H1 (cell line): Measurements from ENCODE around the gene FMNL2. TPM values are rescaled to one million over a fixed set of nuclear protein-coding genes. Genes with fewer than 3 reads are reported as not detected.

Experiments
- CTCF ChIA-PET: fragments of 300-600 bp; sonication (Branson Sonifier 250); formaldehyde crosslinking; loops from one replicate; lab custom pipeline; 2021; ENCODE audit not compliant: partially characterized antibody; lab: Charles Lee
- POLR2A ChIA-PET: fragments of 300-600 bp; sonication (Branson Sonifier 250); formaldehyde crosslinking; loops from one replicate; lab custom pipeline; 2021; ENCODE audit warnings: inconsistent platforms; ENCODE audit not compliant: partially characterized antibody; lab: Charles Lee
- DNase-seq, 2 experiments: peaks; one replicate each; pipeline versions ENCODE4 v3.0.0 to v3.0.0-alpha.2; 2010 to 2022; ENCODE audit warnings: low spot score in 2 of 2, low read depth in 1 of 2, mixed read lengths in 1 of 2
- FAIRE-seq: peaks from 2 replicates; lab custom pipeline; 2011; peaks lifted over from hg19 to GRCh38; lab: Jason Lieb, UNC
- H2AFZ ChIP-seq: 2 replicates; pipeline ENCODE4 v1.8.1; 2012; ENCODE audit warnings: low read length, inconsistent platforms
- H2AK5ac ChIP-seq: 2 replicates; pipeline ENCODE4 v1.6.1; 2013; ENCODE audit warnings: low read depth, low read length
- H2BK120ac ChIP-seq: replicated peaks from 2 replicates; pipeline ENCODE3; 2013; ENCODE audit warnings: low read depth, low read length, inconsistent platforms
- H2BK12ac ChIP-seq: 2 replicates; pipeline ENCODE4 v1.6.1; 2013; ENCODE audit warnings: low read depth, low read length
- H2BK15ac ChIP-seq: 2 replicates; pipeline ENCODE4 v1.6.1; 2013; ENCODE audit warnings: low read length
- H2BK20ac ChIP-seq: 2 replicates; pipeline ENCODE4 v1.6.1; 2013; ENCODE audit warnings: low read length
- H2BK5ac ChIP-seq: 2 replicates; pipeline ENCODE4 v1.6.1; 2013; ENCODE audit warnings: low read depth, low read length
- H3K14ac ChIP-seq: 2 replicates; pipeline ENCODE4 v1.6.1; 2013; ENCODE audit warnings: inconsistent platforms; ENCODE audit not compliant: insufficient read length
- H3K18ac ChIP-seq: 2 replicates; pipeline ENCODE4 v1.6.1; 2013; ENCODE audit warnings: low read length; ENCODE audit errors: extremely low read depth
- H3K23ac ChIP-seq: 2 replicates; pipeline ENCODE4 v1.6.1; 2013; ENCODE audit warnings: inconsistent platforms; ENCODE audit not compliant: insufficient read length
- H3K23me2 ChIP-seq: 2 replicates; pipeline ENCODE4 v1.6.1; 2013; ENCODE audit warnings: low read depth, low read length
- H3K27ac ChIP-seq: 2 replicates; pipeline ENCODE4 v1.6.1; 2011; ENCODE audit warnings: low read depth, low read length, inconsistent platforms
- H3K27me3 ChIP-seq, 4 experiments: replicated peaks in 1 of 4; 1 replicate in 1 of 4; 2 replicates in 3 of 4; pipeline versions ENCODE4 v1.6.1 to v1.8.1; 2011 to 2013; ENCODE audit warnings: low read length in 3 of 4, mild to moderate bottlenecking in 3 of 4, inconsistent platforms in 2 of 4, mixed read lengths in 2 of 4, moderate library complexity in 1 of 4; ENCODE audit not compliant: control insufficient read depth in 3 of 4, insufficient read depth in 3 of 4; ENCODE audit errors: extremely low read depth in 1 of 4
- H3K36me3 ChIP-seq, 4 experiments: 2 replicates each; pipeline versions ENCODE4 v1.6.1 to v1.8.1; 2011 to 2013; ENCODE audit warnings: mild to moderate bottlenecking in 4 of 4, low read length in 3 of 4, moderate library complexity in 2 of 4, control low read depth in 1 of 4, inconsistent platforms in 1 of 4; ENCODE audit not compliant: insufficient read depth in 4 of 4, control insufficient read depth in 2 of 4
- H3K4ac ChIP-seq: replicated peaks from 2 replicates; pipeline ENCODE3; 2013; ENCODE audit warnings: low read length, low read depth, mixed read lengths, inconsistent platforms; ENCODE audit not compliant: insufficient read length
- H3K4me1 ChIP-seq, 4 experiments: replicated peaks in 1 of 4; 1 replicate in 1 of 4; 2 replicates in 3 of 4; pipeline versions ENCODE4 v1.6.1 to v1.8.1; 2011 to 2013; ENCODE audit warnings: low read length in 3 of 4, inconsistent platforms in 2 of 4, mixed read lengths in 1 of 4; ENCODE audit not compliant: insufficient read depth in 4 of 4, control insufficient read depth in 3 of 4
- H3K4me2 ChIP-seq, 2 experiments: 2 replicates each; pipeline versions ENCODE4 v1.6.1 to v1.8.1; 2011 to 2013; ENCODE audit warnings: low read depth in 2 of 2, low read length in 2 of 2, control low read depth in 1 of 2, inconsistent platforms in 1 of 2, mild to moderate bottlenecking in 1 of 2; ENCODE audit not compliant: insufficient read depth in 1 of 2
- H3K4me3 ChIP-seq, 4 experiments: fragments of 200-600, 300-600 bp in 1 of 4; sonication (generic), shearing (Covaris generic), sonication (Bioruptor Twin) in 1 of 4; 2 replicates each; pipeline versions ENCODE4 v1.5.1 to v1.8.1; 2011 to 2016; ENCODE audit warnings: low read length in 4 of 4, low read depth in 3 of 4, control low read depth in 2 of 4, inconsistent platforms in 2 of 4, mild to moderate bottlenecking in 2 of 4, mixed read lengths in 1 of 4, moderate library complexity in 1 of 4; ENCODE audit not compliant: insufficient read depth in 2 of 4; ENCODE audit errors: extremely low read depth in 1 of 4
- H3K56ac ChIP-seq: replicated peaks from 2 replicates; pipeline ENCODE3; 2013; ENCODE audit warnings: low read depth, mild to moderate bottlenecking, mixed read lengths, low read length, inconsistent platforms; ENCODE audit not compliant: insufficient read length
- H3K79me1 ChIP-seq: 2 replicates; pipeline ENCODE4 v1.6.1; 2013; ENCODE audit warnings: low read depth, low read length, control low read depth
- H3K79me2 ChIP-seq, 2 experiments: 2 replicates each; pipeline versions ENCODE4 v1.6.1 to v1.8.1; 2012 to 2013; ENCODE audit warnings: low read length in 2 of 2, mild to moderate bottlenecking in 2 of 2, inconsistent platforms in 1 of 2; ENCODE audit not compliant: insufficient read depth in 2 of 2, control insufficient read depth in 1 of 2
- H3K9ac ChIP-seq, 4 experiments: replicated peaks in 1 of 4; 1 replicate in 1 of 4; 2 replicates in 3 of 4; pipeline versions ENCODE4 v1.6.1 to v1.8.1; 2011 to 2013; ENCODE audit warnings: low read depth in 3 of 4, low read length in 3 of 4, control low read depth in 2 of 4, mild to moderate bottlenecking in 2 of 4, moderate library complexity in 2 of 4, inconsistent platforms in 1 of 4; ENCODE audit errors: extremely low read depth in 1 of 4
- H3K9me3 ChIP-seq, 2 experiments: 2 replicates each; pipeline versions ENCODE4 v1.6.1 to v1.8.1; 2012 to 2013; ENCODE audit warnings: mild to moderate bottlenecking in 2 of 2, moderate library complexity in 2 of 2, control low read depth in 1 of 2, inconsistent platforms in 1 of 2, low read depth in 1 of 2, low read length in 1 of 2, mixed read lengths in 1 of 2; ENCODE audit not compliant: insufficient read depth in 2 of 2
- H4K20me1 ChIP-seq, 2 experiments: replicated peaks in 1 of 2; 2 replicates each; pipeline versions ENCODE3 to v1.8.1; 2011 to 2013; ENCODE audit warnings: inconsistent platforms in 2 of 2, low read length in 2 of 2, mild to moderate bottlenecking in 1 of 2; ENCODE audit not compliant: insufficient read depth in 2 of 2, control insufficient read depth in 1 of 2
- H4K5ac ChIP-seq: 2 replicates; pipeline ENCODE4 v1.6.1; 2013; ENCODE audit warnings: low read length, low read depth, mixed read lengths, inconsistent platforms; ENCODE audit not compliant: insufficient read length
- H4K8ac ChIP-seq: 2 replicates; pipeline ENCODE4 v1.8.0; 2013; ENCODE audit warnings: mild to moderate bottlenecking, moderate library complexity, low read length, inconsistent platforms; ENCODE audit not compliant: insufficient read depth; ENCODE audit errors: extremely low read depth
- H4K91ac ChIP-seq: replicated peaks from 2 replicates; pipeline ENCODE3; 2013; ENCODE audit warnings: low read length, mixed read lengths, inconsistent platforms; ENCODE audit not compliant: insufficient read length
- ATF2 ChIP-seq: IDR thresholded peaks from 2 replicates; pipeline ENCODE4 v1.6.1; 2012; ENCODE audit warnings: low read length, inconsistent platforms
- HDAC2 ChIP-seq, 2 experiments: fragments of 300-600 bp in 1 of 2; sonication (generic) in 1 of 2; IDR thresholded peaks; 2 replicates each; pipeline ENCODE4 v1.6.1; 2011 to 2012; ENCODE audit warnings: low read depth in 2 of 2, low read length in 2 of 2, mild to moderate bottlenecking in 2 of 2, moderate library complexity in 2 of 2, borderline replicate concordance in 1 of 2, inconsistent platforms in 1 of 2
- KDM5A ChIP-seq: fragments of 200-600 bp; IDR thresholded peaks from 2 replicates; pipeline ENCODE4 v1.7.1; 2012; ENCODE audit warnings: mild to moderate bottlenecking, low read length, inconsistent platforms, mixed read lengths
- MAX ChIP-seq: IDR thresholded peaks from 2 replicates; pipeline ENCODE4 v1.6.1; 2012; ENCODE audit warnings: inconsistent platforms
- POLR2A ChIP-seq, 2 experiments: IDR thresholded peaks; 1 replicate in 1 of 2; 2 replicates in 1 of 2; pipeline ENCODE4 v1.6.1; 2011; ENCODE audit warnings: low read depth in 2 of 2, low read length in 2 of 2, mild to moderate bottlenecking in 2 of 2; ENCODE audit errors: control extremely low read depth in 1 of 2
- RFX5 ChIP-seq: IDR thresholded peaks from 2 replicates; pipeline ENCODE4 v1.6.1; 2011; ENCODE audit warnings: low read depth, low read length, improper control_type of control experiment, borderline replicate concordance
- WGBS, 2 experiments: shearing (Covaris generic) in 1 of 2; methylation state at CpG; one replicate each; pipeline versions ENCODE4 v1.1.6 to v1.1.7; 2013 to 2015; ENCODE audit warnings: low lambda C conversion rate in 2 of 2, mixed read lengths in 2 of 2, inconsistent platforms in 1 of 2, low coverage in 1 of 2, missing lambda C conversion rate in 1 of 2; ENCODE audit not compliant: insufficient replicate concordance in 2 of 2, insufficient coverage in 1 of 2, insufficient read length in 1 of 2; ENCODE audit errors: extremely low coverage in 1 of 2, missing lambda C conversion rate in 1 of 2; 5-methylcytosine and 5-hydroxymethylcytosine counted together
- polyA plus RNA-seq, 7 experiments: library from polyadenylated mRNA; depleted of rRNA in 3 of 7; stranded (reverse) in 5 of 7; unstranded in 2 of 7; fragments of >200 nt in 5 of 7; fragments of 200-250 nt in 2 of 7; gene quantifications; 1 replicate in 5 of 7; 2 replicates in 1 of 7; 4 replicates in 1 of 7; pipeline versions ENCODE4 v1.2.1 to v1.2.3, GENCODE V29; 2011 to 2013; ENCODE audit warnings: missing spikeins in 2 of 7, mixed read lengths in 2 of 7
- total RNA-seq: library from RNA; stranded (reverse); fragmentation: NEBNext Ultra II Directional; extraction: Animal tissue kit (Norgen Biotek cat#: 25700); gene quantifications from 2 replicates; pipeline ENCODE4 v1.2.1, GENCODE V29; 2021

FMNL2 gene
- total and polyA plus RNA-seq, 2 of the 8 experiments (the other 6 are each of a cell fraction or from before 2014, with no cell fraction given), result 15.5 to 45.1 TPM

GRCh38 chr2:152510621-152511020 is 175.6 kb downstream of the FMNL2 start:
- H4K91ac ChIP-seq, result no peak overlapping the region
- H2BK15ac ChIP-seq, result no peak overlapping the region
- H3K9ac ChIP-seq, result peak overlapping the region in 1 of 4 experiments; percentile 34; a peak in 1 of 7 replicates
- no peak overlapping the region for H2AK5ac ChIP-seq
- H2BK120ac ChIP-seq, result no peak overlapping the region
- no peak overlapping the region for H4K5ac ChIP-seq
- no peak overlapping the region for H3K56ac ChIP-seq
- ChIA-PET CTCF (interaction anchor here (0.9 kb wide), 1 partner anchor 44 kb away, joined by 3 read pairs; no protein-coding TSS in a partner anchor), POLR2A (no interaction called here)
- H4K20me1 ChIP-seq, result no peaks in the 10 kb centered on the region
- no peak overlapping the region for H3K14ac ChIP-seq
- no peak overlapping the region for H2AFZ ChIP-seq
- no peaks in the 10 kb centered on the region for H3K23me2 ChIP-seq
- H3K18ac ChIP-seq, result no peak overlapping the region
- no peak overlapping the region for H2BK12ac ChIP-seq
- H3K79me2 ChIP-seq, result peaks cover 5 to 82% of the 10 kb centered on the region in 2 experiments; a peak in 3 of 4 replicates
- H3K79me1 ChIP-seq, result no peaks in the 10 kb centered on the region; the same call in 1 of the 2 replicates
- H4K8ac ChIP-seq, result no peak overlapping the region
- peaks cover 0 to 2% (median 0%) of the 10 kb centered on the region in 4 experiments; a peak in 1 of 7 replicates for H3K4me1 ChIP-seq
- FAIRE-seq (no peak), DNase-seq (no peak)
- no peaks in the 10 kb centered on the region for H3K27me3 ChIP-seq
- WGBS, 2 experiments, result 91% methylated on average over 5 of the region's 5 CpGs; no CpG with 5 or more reads in 1 of the 2 experiments
- H3K23ac ChIP-seq, result no peak overlapping the region
- H3K4me3 ChIP-seq, result no peak overlapping the region
- H3K27ac ChIP-seq, result no peak overlapping the region
- no peak overlapping the region for H2BK20ac ChIP-seq
- H2BK5ac ChIP-seq, result no peak overlapping the region
- H3K9me3 ChIP-seq, result no peaks in the 10 kb centered on the region
- no peak overlapping the region for H3K4me2 ChIP-seq
- H3K36me3 ChIP-seq, result no peaks in the 10 kb centered on the region
- H3K4ac ChIP-seq, result no peak overlapping the region
- TF ChIP-seq KDM5A (no peak), MAX (no peak), ATF2 (no peak), HDAC2 (IDR thresholded peaks at IDR 0.05; ENCODE audit: borderline replicate concordance in 1 of 2, low read depth in 2 of 2, low read length in 2 of 2) (no peak), RFX5 (no peak), POLR2A (IDR thresholded peaks at IDR 0.05; ENCODE audit: control extremely low read depth in 1 of 2, low read depth in 2 of 2, low read length in 2 of 2) (no peak)
